T-helper 22 cell (primary cell): Measurements from ENCODE around the gene ATP6V1G2.

ENCODE experiments used
- DNase-seq: peaks from one replicate; pipeline ENCODE4 v3.0.0-alpha.2; 2020; ENCODE audit warnings: low read depth

The ATP6V1G2 gene

GRCh38 chr6:31575952-31576685 lies 29.7 kb upstream of the ATP6V1G2 start:
- DNase-seq: no peak

GRCh38 chr6:31575335-31575901 lies 29.0 kb upstream of the ATP6V1G2 start, which contains the start of gene TNF:
Gene TNF, plus strand, starts transcription at chr6:31575565. Its CDS starts 177 bp downstream, at chr6:31575742.
- DNase-seq: peak; percentile 76

- DNase-seq: no peak
These were observed 28.0 kb upstream of the ATP6V1G2 start for GRCh38 chr6:31574106-31575061.

- no peak for DNase-seq
These were observed 27.1 kb upstream of the ATP6V1G2 start for GRCh38 chr6:31573239-31574105.

- DNase-seq: peak; percentile 69
These were observed 25.9 kb upstream of the ATP6V1G2 start, which contains the start of gene LTA for GRCh38 chr6:31572041-31572911. Gene LTA, plus strand, starts transcription at chr6:31572289. Its CDS starts 454 bp downstream, at chr6:31572743.

- DNase-seq: no peak
These were observed 23.6 kb upstream of the ATP6V1G2 start for GRCh38 chr6:31569861-31570536.

- peak; percentile 80 for DNase-seq
These were observed 22.1 kb upstream of the ATP6V1G2 start for GRCh38 chr6:31568537-31568961.

GRCh38 chr6:31567531-31568370 lies 21.3 kb upstream of the ATP6V1G2 start:
- DNase-seq: peak; percentile 45

GRCh38 chr6:31560697-31561058 lies 14.3 kb upstream of the ATP6V1G2 start:
- DNase-seq: no peak

GRCh38 chr6:31559958-31560696 lies 13.7 kb upstream of the ATP6V1G2 start:
- peak; percentile 43 for DNase-seq

- DNase-seq: no peak
These were observed 13.2 kb upstream of the ATP6V1G2 start for GRCh38 chr6:31559606-31559957.

- DNase-seq: peak; percentile 69
These were observed 12.5 kb upstream of the ATP6V1G2 start for GRCh38 chr6:31558631-31559500.

GRCh38 chr6:31558318-31558625 lies 11.9 kb upstream of the ATP6V1G2 start:
- DNase-seq: no peak

GRCh38 chr6:31557443-31558317 lies 11.3 kb upstream of the ATP6V1G2 start:
- no peak for DNase-seq

- DNase-seq: no peak
These were observed 9.9 kb upstream of the ATP6V1G2 start for GRCh38 chr6:31556307-31556706.

GRCh38 chr6:31551371-31551770 lies 5.0 kb upstream of the ATP6V1G2 start:
- DNase-seq: peak; percentile 42

GRCh38 chr6:31548544-31548873 lies 2.1 kb upstream of the ATP6V1G2 start:
- DNase-seq: no peak
